SK-N-SH treated with all-trans-retinoic acid at 6 μM for 48 hours (cell line): Measurements from ENCODE around the gene SUSD6.

Source experiments
- ATAC-seq: fragments of 200-7000 bp; cut with Tn5 transposase; 3 replicates; pipeline ENCODE4 v1.9.1; 2020; ENCODE audit warnings: mild to moderate bottlenecking, moderate library complexity
- ARNTL ChIP-seq: fragments of 450-650 bp; formaldehyde crosslinking; IDR thresholded peaks from 2 replicates; pipeline ENCODE4 v1.5.0; 2020; ENCODE audit warnings: low read depth, mild to moderate bottlenecking, moderate library complexity, borderline replicate concordance
- BACH2 ChIP-seq: fragments of 250-450 bp; sonication (Bioruptor Pico); IDR thresholded peaks from 2 replicates; pipeline ENCODE4 v1.9.0; 2021; ENCODE audit warnings: mild to moderate bottlenecking, borderline replicate concordance
- CREB5 ChIP-seq: fragments of 250-450 bp; sonication (Bioruptor Pico); IDR thresholded peaks from 2 replicates; pipeline ENCODE4 v1.5.1; 2020; ENCODE audit warnings: low read depth, mild to moderate bottlenecking, moderate library complexity
- CSDC2 ChIP-seq: fragments of 250-450 bp; sonication (Bioruptor Pico); IDR thresholded peaks from 2 replicates; pipeline ENCODE4 v1.5.0; 2020; ENCODE audit warnings: mild to moderate bottlenecking, moderate library complexity
- CSRNP3 ChIP-seq: fragments of 250-450 bp; sonication (Bioruptor Pico); IDR thresholded peaks from 2 replicates; pipeline ENCODE4 v1.5.1; 2021; ENCODE audit warnings: mild to moderate bottlenecking, moderate library complexity
- ESRRG ChIP-seq: fragments of 250-450 bp; sonication (Bioruptor Pico); IDR thresholded peaks from 2 replicates; pipeline ENCODE4 v1.6.1; 2021; ENCODE audit warnings: mild to moderate bottlenecking
- GLIS3 ChIP-seq: fragments of 250-450 bp; sonication (Bioruptor Pico); IDR thresholded peaks from 2 replicates; pipeline ENCODE4 v1.5.0; 2020; ENCODE audit warnings: mild to moderate bottlenecking, moderate library complexity
- ISL1 ChIP-seq: fragments of 250-450 bp; sonication (Bioruptor Pico); IDR thresholded peaks from 2 replicates; pipeline ENCODE4 v2.1.2; 2022; ENCODE audit warnings: mild to moderate bottlenecking, moderate library complexity
- OSR1 ChIP-seq: fragments of 250-450 bp; sonication (Bioruptor Pico); IDR thresholded peaks from 2 replicates; pipeline ENCODE4 v1.8.0; 2022; ENCODE audit warnings: moderate library complexity, mild to moderate bottlenecking, inconsistent platforms
- PATZ1 ChIP-seq: fragments of 250-450 bp; sonication (Bioruptor Pico); IDR thresholded peaks from 2 replicates; pipeline ENCODE4 v1.8.0; 2020; ENCODE audit warnings: mild to moderate bottlenecking, moderate library complexity, borderline replicate concordance
- POU6F1 ChIP-seq: fragments of 250-450 bp; sonication (Bioruptor Pico); IDR thresholded peaks from 2 replicates; pipeline ENCODE4 v1.8.0; 2021; ENCODE audit warnings: low read depth, mild to moderate bottlenecking, moderate library complexity, borderline replicate concordance
- PPARA ChIP-seq: fragments of 250-450 bp; sonication (Bioruptor Pico); IDR thresholded peaks from 2 replicates; pipeline ENCODE4 v1.5.0; 2020; ENCODE audit warnings: mild to moderate bottlenecking, borderline replicate concordance
- RARB ChIP-seq: fragments of 250-450 bp; sonication (Bioruptor Pico); IDR thresholded peaks from 2 replicates; pipeline ENCODE4 v1.8.0; 2021; ENCODE audit warnings: mild to moderate bottlenecking, moderate library complexity
- SNAI2 ChIP-seq: fragments of 250-450 bp; sonication (Bioruptor Pico); IDR thresholded peaks from 2 replicates; pipeline ENCODE4 v1.5.0; 2020; ENCODE audit warnings: mild to moderate bottlenecking, moderate library complexity
- TCF4 ChIP-seq: fragments of 250-450 bp; sonication (Bioruptor Pico); IDR thresholded peaks from 2 replicates; pipeline ENCODE4 v1.8.0; 2021; ENCODE audit warnings: mild to moderate bottlenecking, moderate library complexity, borderline replicate concordance
- TOX ChIP-seq: fragments of 250-450 bp; sonication (Bioruptor Pico); IDR thresholded peaks from 2 replicates; pipeline ENCODE4 v1.8.0; 2021; ENCODE audit warnings: mild to moderate bottlenecking, moderate library complexity, borderline replicate concordance
- TSHZ2 ChIP-seq: fragments of 250-450 bp; sonication (Bioruptor Pico); IDR thresholded peaks from 2 replicates; pipeline ENCODE4 v1.5.0; 2020; ENCODE audit warnings: mild to moderate bottlenecking, moderate library complexity
- ZC3H10 ChIP-seq: fragments of 250-450 bp; sonication (Bioruptor Pico); IDR thresholded peaks from 2 replicates; pipeline ENCODE4 v1.5.1; 2021; ENCODE audit warnings: mild to moderate bottlenecking, moderate library complexity
- ZFP3 ChIP-seq: fragments of 250-450 bp; sonication (Bioruptor Pico); IDR thresholded peaks from 2 replicates; pipeline ENCODE4 v1.5.0; 2020; ENCODE audit warnings: mild to moderate bottlenecking, moderate library complexity
- ZFP30 ChIP-seq: fragments of 450-650 bp; formaldehyde crosslinking; IDR thresholded peaks from 2 replicates; pipeline ENCODE4 v1.5.0; 2022; ENCODE audit warnings: mild to moderate bottlenecking, moderate library complexity
- ZNF565 ChIP-seq: fragments of 450-650 bp; formaldehyde crosslinking; conservative IDR thresholded peaks from 2 replicates; pipeline ENCODE4 v1.5.0; 2020; ENCODE audit warnings: low read depth, mild to moderate bottlenecking, moderate library complexity
- ZNF70 ChIP-seq: fragments of 450-650 bp; formaldehyde crosslinking; IDR thresholded peaks from 2 replicates; pipeline ENCODE4 v1.5.0; 2020; ENCODE audit warnings: mild to moderate bottlenecking, moderate library complexity
- ZNF8 ChIP-seq: fragments of 450-650 bp; formaldehyde crosslinking; IDR thresholded peaks from 2 replicates; pipeline ENCODE4 v1.5.0; 2020; ENCODE audit warnings: mild to moderate bottlenecking, moderate library complexity

SUSD6 gene

GRCh38 chr14:69673104-69673503 is 61.7 kb downstream of the SUSD6 start:
- ATAC-seq: no peak
- TF ChIP-seq ISL1 (CRISPR knock-in tag) (no peak), ARNTL (CRISPR knock-in tag) (no peak), ZNF8 (CRISPR knock-in tag) (no peak), OSR1 (CRISPR knock-in tag) (no peak), GLIS3 (no peak), CREB5 (no peak)

- no peak for ATAC-seq
- no peak for TF ChIP-seq GLIS3
- no peak for TF ChIP-seq ZNF565
- TF ChIP-seq ZFP30 (CRISPR knock-in tag): no peak
Measured at GRCh38 chr14:69673578-69674305, 62.3 kb downstream of the SUSD6 start.

- no peak for ATAC-seq
- TF ChIP-seq ZNF8 (CRISPR knock-in tag) (no peak), SNAI2 (CRISPR knock-in tag) (no peak), ZC3H10 (CRISPR knock-in tag) (no peak), TSHZ2 (CRISPR knock-in tag) (no peak), CSDC2 (CRISPR knock-in tag) (no peak), ZNF70 (CRISPR knock-in tag) (no peak), GLIS3 (no peak), ZNF565 (no peak), TOX (CRISPR knock-in tag) (no peak)
- TF ChIP-seq, all 23 proteins: peak for 0
Measured at GRCh38 chr14:69674546-69675244, 63.3 kb downstream of the SUSD6 start.

- no peak for ATAC-seq
- TF ChIP-seq ISL1 (CRISPR knock-in tag) (no peak), TOX (CRISPR knock-in tag) (no peak), TSHZ2 (CRISPR knock-in tag) (no peak), RARB (CRISPR knock-in tag) (no peak), PPARA (no peak), POU6F1 (CRISPR knock-in tag) (no peak), ZC3H10 (CRISPR knock-in tag) (no peak), PATZ1 (CRISPR knock-in tag) (no peak), GLIS3 (no peak), ZFP3 (CRISPR knock-in tag) (no peak), CSRNP3 (CRISPR knock-in tag) (no peak), TCF4 (no peak), ZNF565 (no peak), ZNF70 (CRISPR knock-in tag) (no peak), ZNF8 (CRISPR knock-in tag) (no peak), ESRRG (CRISPR knock-in tag) (no peak), BACH2 (no peak)
Measured at GRCh38 chr14:69675245-69675583, 63.8 kb downstream of the SUSD6 start.
